Gastrocnemius medialis (tissue), 4 donors: Measurements from ENCODE around the gene INAVA. TPM values are rescaled to one million over a fixed set of nuclear protein-coding genes. Genes with fewer than 3 reads are reported as not detected.

Experiments
- ATAC-seq, 2 donors: fragments of 150-250 bp; one replicate each; pipeline ENCODE4 v1.9.1; 2016
- DNase-seq, 2 donors: peaks; one replicate each; pipeline ENCODE4 v3.0.0-alpha.2; 2019
- H3K27ac ChIP-seq, 4 donors: fragments of 200-600 bp; sonication (generic); 1 replicate in 1 of 4; 2 replicates in 3 of 4; pipeline ENCODE4 v1.5.1; 2016 to 2018; ENCODE audit warnings: mild to moderate bottlenecking in 2 of 4, moderate library complexity in 1 of 4
- H3K27me3 ChIP-seq, 3 donors: fragments of 200-600 bp; sonication (generic) in 2 of 3; 1 replicate in 1 of 3; 2 replicates in 2 of 3; pipeline versions ENCODE4 v1.5.1 to v1.6.0; 2016 to 2019; ENCODE audit warnings: mild to moderate bottlenecking in 1 of 3, moderate library complexity in 1 of 3
- H3K36me3 ChIP-seq, 2 donors: fragments of 200-600 bp; sonication (generic) in 1 of 2; one replicate each; pipeline ENCODE4 v1.5.1; 2017 to 2018
- H3K4me1 ChIP-seq, 2 donors: fragments of 200-600 bp; sonication (generic) in 1 of 2; one replicate each; pipeline ENCODE4 v1.5.1; 2016 to 2017; ENCODE audit warnings: mild to moderate bottlenecking in 2 of 2
- H3K4me3 ChIP-seq, 4 donors: fragments of 200-600 bp; sonication (generic) in 3 of 4; 1 replicate in 1 of 4; 2 replicates in 3 of 4; pipeline ENCODE4 v1.5.1; 2016 to 2019; ENCODE audit warnings: mild to moderate bottlenecking in 2 of 4
- H3K9me3 ChIP-seq, 3 donors: fragments of 200-600 bp; sonication (generic) in 2 of 3; 1 replicate in 1 of 3; 2 replicates in 2 of 3; pipeline ENCODE4 v1.5.1; 2016 to 2019
- POLR2A ChIP-seq, 2 donors: fragments of 450-650 bp; IDR thresholded peaks; one replicate each; pipeline ENCODE4 v1.6.1; 2017; ENCODE audit warnings: antibody characterized with exemption in 2 of 2, mild to moderate bottlenecking in 2 of 2, moderate library complexity in 2 of 2
- in situ Hi-C, 4 donors: fragments of 200-750 bp; cut with MboI; loops; one replicate each; pipeline versions ENCODE4 v1.15.0 to v1.8.0; 2017; ENCODE audit warnings: low sequenced_read_pairs in 4 of 4
- intact Hi-C: fragments of 100-400 bp; cut with DNase I; formaldehyde crosslinking; loops from one replicate; pipeline ENCODE4 v1.15.1; 2023; ENCODE audit warnings: low total_unique reads
- total RNA-seq, 4 donors: library from RNA; depleted of rRNA; stranded (reverse); fragments of >200 nt; gene quantifications; one replicate each; pipeline versions ENCODE4 v1.1.0 to v1.2.3, GENCODE V29; 2016
- TF ChIP-seq, protein P1 (sequence below), 5 experiments: fragments of 450-650 bp in 3 of 5; fragments of 200-600 bp in 2 of 5; sonication (generic) in 2 of 5; IDR thresholded peaks in 4 of 5; conservative IDR thresholded peaks in 1 of 5; 1 replicate in 4 of 5; 2 replicates in 1 of 5; pipeline ENCODE4 v1.5.1; 2016 to 2019; ENCODE audit warnings: antibody characterized with exemption in 5 of 5, mild to moderate bottlenecking in 3 of 5, moderate library complexity in 3 of 5

The INAVA gene
- total RNA-seq, 4 donors from 2014 or later, result 0.58 TPM; not detected in 3

- no peaks in the 10 kb centered on the region for H3K9me3 ChIP-seq
- DNase-seq, result no peak
- H3K4me3 ChIP-seq, result no peak overlapping the region
- peaks cover 28 to 32% (median 29%) of the 10 kb centered on the region in 3 donors for H3K27me3 ChIP-seq
- no peak for ATAC-seq
- intact Hi-C loops, result no loop called here
- H3K27ac ChIP-seq, result no peak overlapping the region
- in situ Hi-C loops, result no loop called here
- H3K36me3 ChIP-seq, result no peaks in the 10 kb centered on the region
- no peak for TF ChIP-seq POLR2A (IDR thresholded peaks at IDR 0.05)
- TF ChIP-seq, protein P1, sequence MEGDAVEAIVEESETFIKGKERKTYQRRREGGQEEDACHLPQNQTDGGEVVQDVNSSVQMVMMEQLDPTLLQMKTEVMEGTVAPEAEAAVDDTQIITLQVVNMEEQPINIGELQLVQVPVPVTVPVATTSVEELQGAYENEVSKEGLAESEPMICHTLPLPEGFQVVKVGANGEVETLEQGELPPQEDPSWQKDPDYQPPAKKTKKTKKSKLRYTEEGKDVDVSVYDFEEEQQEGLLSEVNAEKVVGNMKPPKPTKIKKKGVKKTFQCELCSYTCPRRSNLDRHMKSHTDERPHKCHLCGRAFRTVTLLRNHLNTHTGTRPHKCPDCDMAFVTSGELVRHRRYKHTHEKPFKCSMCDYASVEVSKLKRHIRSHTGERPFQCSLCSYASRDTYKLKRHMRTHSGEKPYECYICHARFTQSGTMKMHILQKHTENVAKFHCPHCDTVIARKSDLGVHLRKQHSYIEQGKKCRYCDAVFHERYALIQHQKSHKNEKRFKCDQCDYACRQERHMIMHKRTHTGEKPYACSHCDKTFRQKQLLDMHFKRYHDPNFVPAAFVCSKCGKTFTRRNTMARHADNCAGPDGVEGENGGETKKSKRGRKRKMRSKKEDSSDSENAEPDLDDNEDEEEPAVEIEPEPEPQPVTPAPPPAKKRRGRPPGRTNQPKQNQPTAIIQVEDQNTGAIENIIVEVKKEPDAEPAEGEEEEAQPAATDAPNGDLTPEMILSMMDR (IDR thresholded peaks at IDR 0.05 in 4 of 5, conservative IDR thresholded peaks at IDR 0.05 in 1 of 5), result no peak
- H3K4me1 ChIP-seq, result peaks cover 15 to 22% of the 10 kb centered on the region in 2 donors
Measured at GRCh38 chr1:200869376-200869752, 25.3 kb upstream of the INAVA start.

DNA sequence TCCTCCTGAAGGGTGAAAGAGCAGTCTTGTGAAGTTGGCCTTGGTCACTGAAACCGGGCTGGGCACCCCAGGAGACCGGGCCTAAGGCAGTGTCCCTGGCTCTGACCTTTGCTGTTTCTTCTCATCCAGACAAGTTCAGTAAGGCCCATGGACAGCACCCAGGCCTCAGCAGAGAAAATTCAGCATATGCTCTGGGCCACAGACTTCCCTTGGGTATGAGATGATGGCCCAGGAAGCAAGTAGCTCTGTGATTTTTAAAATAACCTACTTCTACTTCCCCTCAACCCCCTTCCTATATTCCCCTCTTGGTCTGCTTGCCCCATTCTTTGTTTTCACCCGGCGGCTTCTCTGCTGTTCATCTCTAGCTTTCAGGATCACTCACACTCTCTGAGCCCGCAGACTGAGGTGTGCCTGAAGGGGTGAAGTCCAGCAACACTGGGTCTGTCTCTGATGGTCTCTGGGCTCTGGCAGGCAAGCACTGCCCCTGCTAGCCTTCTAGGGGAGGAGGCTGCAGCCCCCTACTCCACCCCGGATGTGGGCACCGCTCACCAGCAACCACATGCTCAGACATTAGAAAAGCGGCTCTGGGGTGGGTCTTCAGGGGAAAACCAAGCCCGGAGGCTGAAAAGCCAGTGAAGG is 24.8 kb upstream of the INAVA start:
- DNase-seq (no peak), ATAC-seq (no peak)
- peaks cover 31 to 34% (median 32%) of the 10 kb centered on the region in 3 donors for H3K27me3 ChIP-seq
- H3K4me1 ChIP-seq, result peaks cover 15 to 22% of the 10 kb centered on the region in 2 donors
- H3K27ac ChIP-seq, result no peak overlapping the region
- no peaks in the 10 kb centered on the region for H3K36me3 ChIP-seq
- H3K4me3 ChIP-seq, result no peak overlapping the region
- intact Hi-C loops, result no loop called here
- H3K9me3 ChIP-seq, result no peaks in the 10 kb centered on the region
- TF ChIP-seq POLR2A (IDR thresholded peaks at IDR 0.05), result no peak
- TF ChIP-seq, protein P1 (IDR thresholded peaks at IDR 0.05 in 4 of 5, conservative IDR thresholded peaks at IDR 0.05 in 1 of 5), result no peak
- in situ Hi-C loops, result no loop called here

- TF ChIP-seq, protein P1 (IDR thresholded peaks at IDR 0.05 in 4 of 5, conservative IDR thresholded peaks at IDR 0.05 in 1 of 5), result no peak
- no peak for TF ChIP-seq POLR2A (IDR thresholded peaks at IDR 0.05)
- H3K27me3 ChIP-seq, result peaks cover 31 to 37% (median 32%) of the 10 kb centered on the region in 3 donors
- peaks cover 9% of the 10 kb centered on the region in 2 donors for H3K4me1 ChIP-seq
- no peak within 1 kb of the TSS for H3K27ac ChIP-seq
- no peak for DNase-seq
- no peaks in the 10 kb centered on the region for H3K9me3 ChIP-seq
- ATAC-seq, result no peak
- in situ Hi-C loops (no loop called here), intact Hi-C loops (no loop called here)
- peak within 1 kb of the TSS; percentile 8 to 43 (median 34) for H3K4me3 ChIP-seq
- no peaks in the 10 kb centered on the region for H3K36me3 ChIP-seq
Measured at GRCh38 chr1:200872446-200873115, 22.1 kb upstream of the INAVA start, which contains the start of gene GPR25. TSS of gene GPR25 (plus strand) at chr1:200872981. CDS start at chr1:200873038, 57 bp downstream.

GRCh38 chr1:200873116-200873670 is 21.5 kb upstream of the INAVA start:
- DNase-seq (no peak), ATAC-seq (peak in 1 of 2 donors; percentile 16)
- intact Hi-C loops, result no loop called here
- H3K27me3 ChIP-seq, result peaks cover 31 to 43% (median 32%) of the 10 kb centered on the region in 3 donors
- no peaks in the 10 kb centered on the region for H3K9me3 ChIP-seq
- H3K27ac ChIP-seq, result no peak overlapping the region
- H3K36me3 ChIP-seq, result no peaks in the 10 kb centered on the region
- H3K4me1 ChIP-seq, result peaks cover 4 to 7% of the 10 kb centered on the region in 2 donors
- in situ Hi-C loops, result no loop called here
- no peak for TF ChIP-seq POLR2A (IDR thresholded peaks at IDR 0.05)
- TF ChIP-seq, protein P1 (IDR thresholded peaks at IDR 0.05 in 4 of 5, conservative IDR thresholded peaks at IDR 0.05 in 1 of 5), result no peak
- peak overlapping the region; percentile 8 to 43 (median 34) for H3K4me3 ChIP-seq
